Astrocyte (in vitro differentiated cells and primary cell): ENCODE measurements around the gene CAT.

Source experiments
- CTCF ChIP-seq: IDR thresholded peaks from 2 replicates; pipeline ENCODE4 v1.5.1; 2011; ENCODE audit warnings: low read depth, mild to moderate bottlenecking, inconsistent platforms, low read length, moderate library complexity; ENCODE audit not compliant: insufficient read depth
- EZH2 ChIP-seq: IDR thresholded peaks from 2 replicates; pipeline ENCODE4 v1.6.1; 2012; ENCODE audit warnings: mild to moderate bottlenecking, low read length, inconsistent platforms; ENCODE audit not compliant: insufficient read depth

GRCh38 chr11:34448223-34448994, 9.7 kb downstream of the CAT start:
- TF ChIP-seq CTCF (no peak), EZH2 (no peak)
